GM18505 (cell line): ENCODE results near the gene TMEM229A.
"Not testable (repeated sequence)": the region's sequence is repeated elsewhere in the genome, so short reads cannot be mapped to it uniquely, and the experiment has no call there.

Experiments used
- ATAC-seq: cut with Tn5 transposase; IDR thresholded peaks from one replicate; pipeline ENCODE4 v1.9.1; 2021; ENCODE audit not compliant: unreplicated experiment
- POLR2A ChIP-seq: IDR thresholded peaks from 4 replicates; pipeline ENCODE4 v1.6.1; 2011; ENCODE audit warnings: borderline replicate concordance; ENCODE audit not compliant: insufficient read depth, insufficient read length; ENCODE audit errors: extremely low read depth

Gene TMEM229A

GRCh38 chr7:124051681-124052377, 19.0 kb upstream of the TMEM229A start:
- no peak for ATAC-seq
- TF ChIP-seq POLR2A = no peak

- no peak for ATAC-seq
- no peak for TF ChIP-seq POLR2A
Measured at GRCh38 chr7:124042826-124043225, 10.0 kb upstream of the TMEM229A start.

GRCh38 chr7:124041439-124041838, 8.6 kb upstream of the TMEM229A start:
- TF ChIP-seq POLR2A = no peak
- ATAC-seq = no peak

- ATAC-seq = not testable (repeated sequence)
Measured at GRCh38 chr7:124037902-124038301, 5.0 kb upstream of the TMEM229A start.

GRCh38 chr7:124035706-124036105, 2.8 kb upstream of the TMEM229A start:
- ATAC-seq = no peak

GRCh38 chr7:124034754-124035100, 1.9 kb upstream of the TMEM229A start:
- no peak for ATAC-seq
- no peak for TF ChIP-seq POLR2A

More at GRCh38 chr7:124035706-124036105, 2.8 kb upstream of the TMEM229A start:
- TF ChIP-seq POLR2A = no peak

- no peak for ATAC-seq
- no peak for TF ChIP-seq POLR2A
Measured at GRCh38 chr7:124033807-124034753, 1.2 kb upstream of the TMEM229A start.

GRCh38 chr7:124033095-124033806, 384 bp upstream of the TMEM229A start:
- ATAC-seq = peak; percentile 32
- no peak for TF ChIP-seq POLR2A

- no peak for ATAC-seq
- no peak for TF ChIP-seq POLR2A
Measured at GRCh38 chr7:124031919-124032318, 948 bp downstream of the TMEM229A start.

GRCh38 chr7:124031406-124031805, 1.5 kb downstream of the TMEM229A start:
- ATAC-seq = no peak
- TF ChIP-seq POLR2A = no peak

GRCh38 chr7:124030964-124031363, 1.9 kb downstream of the TMEM229A start:
- no peak for ATAC-seq
- TF ChIP-seq POLR2A = no peak

- ATAC-seq = no peak
- no peak for TF ChIP-seq POLR2A
Measured at GRCh38 chr7:124029396-124030188, 3.3 kb downstream of the TMEM229A start.

- no peak for TF ChIP-seq POLR2A
- ATAC-seq = no peak
Measured at GRCh38 chr7:124027236-124027635, 5.6 kb downstream of the TMEM229A start.

- ATAC-seq = not testable (repeated sequence)
Measured at GRCh38 chr7:124024329-124024728, 8.5 kb downstream of the TMEM229A start.
